ENCODE measurements around the gene P2RX4.

GRCh38 chr12:121224591-121224990 lies 14.7 kb downstream of the P2RX4 start:
- TF ChIP-seq CTCF (IDR thresholded peaks at IDR 0.05; ENCODE audit: insufficient read depth, low read length, poor library complexity, severe bottlenecking) (no peak), EZH2phosphoT487 (conservative IDR thresholded peaks at IDR 0.05; ENCODE audit: low read length) (no peak)
